ENCODE measurements around the gene TMSB10. TPM values are rescaled to one million over a fixed set of nuclear protein-coding genes. Genes with fewer than 3 reads are reported as not detected.
A peak's percentile ranks its signal among the peaks of the same experiment; 100 is the strongest.

TMSB10 gene
- total RNA-seq, 2 experiments from 2014 or later, result 1,969 to 2,001 TPM

DNA sequence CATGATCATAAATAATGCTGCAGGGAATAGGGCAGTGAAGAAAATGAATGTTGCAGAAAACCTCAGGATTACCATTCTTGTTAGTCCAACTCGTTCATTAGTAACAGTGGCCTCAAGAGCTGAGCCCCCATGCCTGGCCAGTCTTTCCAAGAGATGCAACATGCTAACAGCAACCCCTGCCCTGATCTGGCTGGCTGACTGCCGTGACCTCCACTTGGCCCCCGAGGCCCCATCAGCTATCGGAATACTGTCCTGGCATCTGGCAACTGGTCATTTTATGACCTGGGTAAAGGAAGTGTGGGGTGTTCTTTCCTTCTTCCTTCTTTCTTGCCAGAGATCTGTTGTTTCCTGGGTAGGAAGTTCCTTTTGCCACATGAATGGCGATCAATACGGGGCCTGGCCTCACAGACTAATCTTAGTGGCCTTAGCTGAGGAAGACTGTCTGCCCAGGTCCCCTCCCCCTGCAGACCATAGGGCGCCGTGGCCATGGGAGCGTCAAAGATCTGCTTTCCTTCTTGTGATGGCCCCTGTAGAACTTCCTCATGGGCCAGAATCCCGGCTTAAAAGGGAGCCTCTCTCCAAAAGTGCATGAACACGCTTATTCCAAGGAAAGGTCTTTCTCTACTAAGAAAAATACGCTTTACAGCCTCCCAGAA lies 14.0 kb upstream of the TMSB10 start:
- ChIA-PET CTCF (interaction anchor here (0.9 to 1.7 kb wide), 3 partner anchors 9 to 296 kb away, joined by 3 to 8 read pairs (median 3); no protein-coding TSS in a partner anchor), POLR2A (interaction anchor here (0.6 to 4.9 kb wide), 5 partner anchors 10 to 399 kb away, joined by 3 to 46 read pairs (median 4); partner anchors contain the start of gene TRABD2A)
- Histone ChIP-seq H3K4me3 (ENCODE audit: low read length) (no peak overlapping the region), H3K9me3 (ENCODE audit: control insufficient read depth in 1 of 2, insufficient read depth in 1 of 2, low read length in 2 of 2) (no peaks in the 10 kb centered on the region), H3K27me3 (ENCODE audit: control insufficient read depth in 1 of 2, insufficient read depth in 2 of 2, low read length in 2 of 2) (no peaks in the 10 kb centered on the region), H3K36me3 (ENCODE audit: insufficient read depth, low read length) (no peaks in the 10 kb centered on the region), H3K27ac (ENCODE audit: low read depth in 1 of 2, low read length in 2 of 2) (no peak overlapping the region), H3K4me1 (ENCODE audit: insufficient read depth, low read length) (peaks cover 49% of the 10 kb centered on the region)
- H3K9me3 Mint-ChIP-seq, result no peaks in the 10 kb centered on the region
- peaks cover 64% of the 10 kb centered on the region for H3K4me1 Mint-ChIP-seq (ENCODE audit: low read depth)
- H3K36me3 Mint-ChIP-seq (ENCODE audit: low read depth), result no peaks in the 10 kb centered on the region
- no peaks in the 10 kb centered on the region for H3K27me3 Mint-ChIP-seq
- TF ChIP-seq, protein P1, sequence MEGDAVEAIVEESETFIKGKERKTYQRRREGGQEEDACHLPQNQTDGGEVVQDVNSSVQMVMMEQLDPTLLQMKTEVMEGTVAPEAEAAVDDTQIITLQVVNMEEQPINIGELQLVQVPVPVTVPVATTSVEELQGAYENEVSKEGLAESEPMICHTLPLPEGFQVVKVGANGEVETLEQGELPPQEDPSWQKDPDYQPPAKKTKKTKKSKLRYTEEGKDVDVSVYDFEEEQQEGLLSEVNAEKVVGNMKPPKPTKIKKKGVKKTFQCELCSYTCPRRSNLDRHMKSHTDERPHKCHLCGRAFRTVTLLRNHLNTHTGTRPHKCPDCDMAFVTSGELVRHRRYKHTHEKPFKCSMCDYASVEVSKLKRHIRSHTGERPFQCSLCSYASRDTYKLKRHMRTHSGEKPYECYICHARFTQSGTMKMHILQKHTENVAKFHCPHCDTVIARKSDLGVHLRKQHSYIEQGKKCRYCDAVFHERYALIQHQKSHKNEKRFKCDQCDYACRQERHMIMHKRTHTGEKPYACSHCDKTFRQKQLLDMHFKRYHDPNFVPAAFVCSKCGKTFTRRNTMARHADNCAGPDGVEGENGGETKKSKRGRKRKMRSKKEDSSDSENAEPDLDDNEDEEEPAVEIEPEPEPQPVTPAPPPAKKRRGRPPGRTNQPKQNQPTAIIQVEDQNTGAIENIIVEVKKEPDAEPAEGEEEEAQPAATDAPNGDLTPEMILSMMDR (IDR thresholded peaks at IDR 0.05), result no peak
- no peak overlapping the region for H3K4me3 Mint-ChIP-seq
- intact Hi-C loops (cut with DNase I, micrococcal nuclease), result no loop called here
- DNase-seq (no peak), ATAC-seq (ENCODE audit: poor library complexity) (no peak)
- H3K27ac Mint-ChIP-seq, result peak overlapping the region; percentile 43

GRCh38 chr2:84894131-84894586 lies 11.3 kb upstream of the TMSB10 start:
- Histone ChIP-seq H3K4me3 (ENCODE audit: low read length) (no peak overlapping the region), H3K27me3 (ENCODE audit: control insufficient read depth in 1 of 2, insufficient read depth in 2 of 2, low read length in 2 of 2) (no peaks in the 10 kb centered on the region), H3K9me3 (ENCODE audit: control insufficient read depth in 1 of 2, insufficient read depth in 1 of 2, low read length in 2 of 2) (no peaks in the 10 kb centered on the region), H3K27ac (ENCODE audit: low read depth in 1 of 2, low read length in 2 of 2) (peak overlapping the region; percentile 59 to 76), H3K4me1 (ENCODE audit: insufficient read depth, low read length) (peaks cover 44% of the 10 kb centered on the region), H3K36me3 (ENCODE audit: insufficient read depth, low read length) (no peaks in the 10 kb centered on the region)
- Mint-ChIP-seq H3K4me3 (peak overlapping the region; percentile 16), H3K27ac (peak overlapping the region; percentile 66), H3K4me1 (ENCODE audit: low read depth) (peaks cover 61% of the 10 kb centered on the region), H3K27me3 (no peaks in the 10 kb centered on the region), H3K36me3 (ENCODE audit: low read depth) (no peaks in the 10 kb centered on the region), H3K9me3 (no peaks in the 10 kb centered on the region)
- TF ChIP-seq, protein P1 (IDR thresholded peaks at IDR 0.05), result no peak
- ChIA-PET POLR2A (interaction anchor here (0.5 to 3.4 kb wide), 11 partner anchors 12 to 397 kb away, joined by 3 to 60 read pairs (median 4); partner anchors contain the start of gene TMSB10), CTCF (interaction anchor here (0.8 to 3.6 kb wide), 4 partner anchors 11 to 52 kb away, joined by 3 to 24 read pairs (median 10); partner anchors contain the start of gene TRABD2A)
- DNase-seq (peak in 1 of 14 experiments; percentile 30), ATAC-seq (ENCODE audit: poor library complexity) (no peak)
- intact Hi-C loops (cut with DNase I, micrococcal nuclease), result no loop called here

GRCh38 chr2:84894758-84895520 lies 10.5 kb upstream of the TMSB10 start:
- POLR2A ChIA-PET, result interaction anchor here (0.6 to 3.4 kb wide), 9 partner anchors 11 to 112 kb away, joined by 3 to 60 read pairs (median 5); partner anchors contain the start of gene TMSB10
- H3K27ac ChIP-seq (ENCODE audit: low read depth in 1 of 2, low read length in 2 of 2), result peak overlapping the region; percentile 59 to 76
- CTCF ChIA-PET, result interaction anchor here (0.8 to 3.6 kb wide), 4 partner anchors 10 to 31 kb away, joined by 3 to 24 read pairs (median 10); partner anchors contain the start of gene TRABD2A
- intact Hi-C loops (cut with DNase I, micrococcal nuclease), result no loop called here
- Mint-ChIP-seq H3K27ac (peak overlapping the region; percentile 66), H3K4me1 (ENCODE audit: low read depth) (peaks cover 62% of the 10 kb centered on the region), H3K36me3 (ENCODE audit: low read depth) (no peaks in the 10 kb centered on the region), H3K4me3 (peak overlapping the region; percentile 16), H3K9me3 (no peaks in the 10 kb centered on the region), H3K27me3 (no peaks in the 10 kb centered on the region)
- no peaks in the 10 kb centered on the region for H3K27me3 ChIP-seq (ENCODE audit: control insufficient read depth in 1 of 2, insufficient read depth in 2 of 2, low read length in 2 of 2)
- H3K4me1 ChIP-seq (ENCODE audit: insufficient read depth, low read length), result peaks cover 45% of the 10 kb centered on the region
- ATAC-seq (ENCODE audit: poor library complexity) (peak; percentile 74), DNase-seq (peak in 4 of 14 experiments; percentile 57 to 64 (median 60))
- H3K9me3 ChIP-seq (ENCODE audit: control insufficient read depth in 1 of 2, insufficient read depth in 1 of 2, low read length in 2 of 2), result no peaks in the 10 kb centered on the region
- H3K4me3 ChIP-seq (ENCODE audit: low read length), result peak overlapping the region; percentile 27
- TF ChIP-seq, protein P1 (IDR thresholded peaks at IDR 0.05), result no peak
- H3K36me3 ChIP-seq (ENCODE audit: insufficient read depth, low read length), result no peaks in the 10 kb centered on the region

Data from CD4-positive, alpha-beta T cell (primary cell).